HepG2 (cell line): ENCODE results near the gene ASH1L. TPM values are rescaled to one million over a fixed set of nuclear protein-coding genes. Genes with fewer than 3 reads are reported as not detected.

Source experiments
- ARID4A ChIP-seq: sonication (generic); formaldehyde crosslinking; IDR thresholded peaks from 2 replicates; pipeline ENCODE4 v1.5.0; 2020; ENCODE audit warnings: mild to moderate bottlenecking, missing genetic modification reagents, borderline replicate concordance
- HMGXB4 ChIP-seq, 2 experiments: sonication (generic) in 1 of 2; formaldehyde crosslinking in 1 of 2; IDR thresholded peaks; 2 replicates each; pipeline versions ENCODE4 v1.4.0 to v1.6.1; 2018 to 2020; ENCODE audit warnings: missing genetic modification reagents in 2 of 2, borderline replicate concordance in 1 of 2, low read depth in 1 of 2, mild to moderate bottlenecking in 1 of 2, missing biosample characterization in 1 of 2
- HNRNPK ChIP-seq: fragments of 200-400 bp; formaldehyde crosslinking; IDR thresholded peaks from 2 replicates; pipeline ENCODE4 v1.6.1; 2018; ENCODE audit warnings: low read length, low read depth, moderate library complexity, mild to moderate bottlenecking; ENCODE audit not compliant: poor library complexity, severe bottlenecking
- PRDM15 ChIP-seq: sonication (generic); formaldehyde crosslinking; IDR thresholded peaks from 2 replicates; pipeline ENCODE4 v1.4.0; 2020; ENCODE audit warnings: missing genetic modification reagents
- SNAPC5 ChIP-seq: sonication (generic); formaldehyde crosslinking; IDR thresholded peaks from 2 replicates; pipeline ENCODE4 v1.8.1; 2023; ENCODE audit warnings: mild to moderate bottlenecking, missing genetic modification reagents, borderline replicate concordance
- TAF15 ChIP-seq: fragments of 200-400 bp; formaldehyde crosslinking; IDR thresholded peaks from one replicate; pipeline ENCODE4 v1.6.1; 2018; ENCODE audit warnings: mild to moderate bottlenecking, low read depth, low read length; ENCODE audit not compliant: poor library complexity, severe bottlenecking
- TARDBP ChIP-seq: sonication (generic); formaldehyde crosslinking; IDR thresholded peaks from 2 replicates; pipeline ENCODE4 v1.8.0; 2022; ENCODE audit warnings: mild to moderate bottlenecking, missing genetic modification reagents
- THAP11 ChIP-seq: IDR thresholded peaks from 2 replicates; pipeline ENCODE4 v1.6.1; 2016; ENCODE audit warnings: missing biosample characterization, missing genetic modification reagents
- YEATS2 ChIP-seq: sonication (generic); formaldehyde crosslinking; IDR thresholded peaks from 2 replicates; pipeline ENCODE4 v1.4.0; 2020; ENCODE audit warnings: missing genetic modification reagents, borderline replicate concordance
- ZMYM4 ChIP-seq: sonication (generic); formaldehyde crosslinking; IDR thresholded peaks from 2 replicates; pipeline ENCODE4 v1.8.1; 2023; ENCODE audit warnings: mild to moderate bottlenecking, missing genetic modification reagents
- ZNF276 ChIP-seq: sonication (generic); formaldehyde crosslinking; IDR thresholded peaks from 2 replicates; pipeline ENCODE4 v1.4.0; 2020; ENCODE audit warnings: mild to moderate bottlenecking, low read depth, missing genetic modification reagents
- ZNF431 ChIP-seq: sonication (generic); formaldehyde crosslinking; IDR thresholded peaks from 2 replicates; pipeline ENCODE4 v1.9.0; 2022; ENCODE audit warnings: missing genetic modification reagents, low read depth, mild to moderate bottlenecking, borderline replicate concordance
- ZNF724P ChIP-seq: sonication (generic); formaldehyde crosslinking; IDR thresholded peaks from 2 replicates; pipeline ENCODE4 v1.8.0; 2022; ENCODE audit warnings: missing genetic modification reagents, borderline replicate concordance
- ZNF772 ChIP-seq: sonication (generic); formaldehyde crosslinking; IDR thresholded peaks from 2 replicates; pipeline ENCODE4 v1.5.0; 2020; ENCODE audit warnings: mild to moderate bottlenecking, missing genetic modification reagents
- ZNF816 ChIP-seq: sonication (generic); formaldehyde crosslinking; IDR thresholded peaks from 2 replicates; pipeline ENCODE4 v1.8.0; 2022; ENCODE audit warnings: missing genetic modification reagents, mild to moderate bottlenecking, borderline replicate concordance
- polyA plus RNA-seq, 8 experiments: library from polyadenylated mRNA; depleted of rRNA in 3 of 8; stranded (reverse) in 7 of 8; unstranded in 1 of 8; fragments of >200 nt; fragmentation: Illumina TruSeq in 4 of 8; extraction: Trizol in 4 of 8; gene quantifications; 2 replicates each; pipeline versions ENCODE4 v1.2.1 to v1.2.3, GENCODE V29; 2011 to 2016; ENCODE audit warnings: low read depth in 4 of 8, missing spikeins in 1 of 8, mixed read lengths in 1 of 8; ENCODE audit not compliant: insufficient read depth in 1 of 8
- total RNA-seq, 5 experiments: library from RNA; depleted of rRNA; stranded (reverse); fragments of >200 nt; fragmentation: Illumina TruSeq; extraction: Trizol; gene quantifications; 2 replicates each; pipeline ENCODE4 v1.2.3, GENCODE V29; 2016; ENCODE audit warnings: low read depth in 1 of 5

Gene ASH1L
- total and polyA plus RNA-seq, 2 of the 13 experiments (the other 11 are each of a cell fraction or from before 2014, with no cell fraction given), result 10.2 to 15.3 TPM

GRCh38 chr1:155322953-155323728, 239.5 kb downstream of the ASH1L start (continued):
- TF ChIP-seq PRDM15 (peak; percentile 73; the same call in 1 of the 2 replicates), HMGXB4 (CRISPR knock-in tag; IDR thresholded peaks at IDR 0.05; ENCODE audit: borderline replicate concordance in 1 of 2, low read depth in 1 of 2) (peak; percentile 87 to 90; a peak in 3 of 4 replicates), TARDBP (CRISPR knock-in tag) (no peak), HNRNPK (peak; percentile 50), YEATS2 (CRISPR knock-in tag) (0 out of 2 replicates have a peak, but pooled peaks have one; percentile 25), SNAPC5 (CRISPR knock-in tag) (no peak), ZNF724P (no peak), ZNF276 (CRISPR knock-in tag) (no peak), ZNF431 (CRISPR knock-in tag) (0 out of 2 replicates have a peak, but pooled peaks have one; percentile 52), ZNF816 (CRISPR knock-in tag) (peak; percentile 24; the same call in 1 of the 2 replicates), ZNF772 (no peak), ZMYM4 (CRISPR knock-in tag) (peak; percentile 40), THAP11 (CRISPR knock-in tag) (peak; percentile 86), ARID4A (CRISPR knock-in tag) (peak; percentile 55; the same call in 1 of the 2 replicates), TAF15 (peak; percentile 67)
